Hematopoietic multipotent progenitor cell treated with erythropoietin and hydrocortisone succinate and interleukin-3 and kit ligand, for 6 days (in vitro differentiated cells): ENCODE data around the gene C1QTNF3.
"Not testable (repeated sequence)": the region's sequence is repeated elsewhere in the genome, so short reads cannot be mapped to it uniquely, and the experiment has no call there.

Experiments
- DNase-seq: peaks from one replicate; pipeline ENCODE4 v3.0.0-alpha.2; 2015

Gene C1QTNF3

GRCh38 chr5:34047774-34048572 lies 5.0 kb upstream of the C1QTNF3 start:
- no peak for DNase-seq

- no peak for DNase-seq
Measured at GRCh38 chr5:34047143-34047542, 4.1 kb upstream of the C1QTNF3 start.

- no peak for DNase-seq
Measured at GRCh38 chr5:34045996-34046395, 3.0 kb upstream of the C1QTNF3 start.

GRCh38 chr5:34045023-34045422 lies 2.0 kb upstream of the C1QTNF3 start:
- DNase-seq: no peak

GRCh38 chr5:34042321-34042720 lies 692 bp downstream of the C1QTNF3 start:
- DNase-seq: no peak

GRCh38 chr5:34041247-34041972 lies 1.6 kb downstream of the C1QTNF3 start:
- DNase-seq: no peak

GRCh38 chr5:34040472-34040871 lies 2.5 kb downstream of the C1QTNF3 start:
- DNase-seq: no peak

GRCh38 chr5:34039398-34040157 lies 3.4 kb downstream of the C1QTNF3 start:
- no peak for DNase-seq

GRCh38 chr5:34038838-34039237 lies 4.2 kb downstream of the C1QTNF3 start:
- DNase-seq: no peak

- DNase-seq: no peak
Measured at GRCh38 chr5:34038390-34038789, 4.6 kb downstream of the C1QTNF3 start.

GRCh38 chr5:34037726-34038125 lies 5.3 kb downstream of the C1QTNF3 start:
- no peak for DNase-seq

- DNase-seq: no peak
Measured at GRCh38 chr5:34035756-34036155, 7.3 kb downstream of the C1QTNF3 start.

GRCh38 chr5:34034534-34035327 lies 8.3 kb downstream of the C1QTNF3 start:
- no peak for DNase-seq

GRCh38 chr5:34031966-34032365 lies 11.0 kb downstream of the C1QTNF3 start:
- no peak for DNase-seq

- DNase-seq: no peak
Measured at GRCh38 chr5:34031117-34031516, 11.9 kb downstream of the C1QTNF3 start.

GRCh38 chr5:34030585-34030984 lies 12.4 kb downstream of the C1QTNF3 start:
- not testable (repeated sequence) for DNase-seq

GRCh38 chr5:34030048-34030447 lies 13.0 kb downstream of the C1QTNF3 start:
- no peak for DNase-seq

- no peak for DNase-seq
Measured at GRCh38 chr5:34028349-34028748, 14.7 kb downstream of the C1QTNF3 start.

GRCh38 chr5:34026089-34026761 lies 16.8 kb downstream of the C1QTNF3 start:
- DNase-seq: no peak

GRCh38 chr5:34022121-34022705 lies 20.8 kb downstream of the C1QTNF3 start:
- DNase-seq: no peak

GRCh38 chr5:34021334-34021733 lies 21.7 kb downstream of the C1QTNF3 start:
- DNase-seq: no peak

- no peak for DNase-seq
Measured at GRCh38 chr5:34020726-34021125, 22.3 kb downstream of the C1QTNF3 start.
